ENCODE measurements around the gene C1QC.

The C1QC gene

GRCh38 chr1:22621761-22622160 is 21.7 kb upstream of the C1QC start:
- DNase-seq: no peak

- DNase-seq: no peak
Measured at GRCh38 chr1:22625262-22625925, 18.0 kb upstream of the C1QC start.

- no peak for DNase-seq
Measured at GRCh38 chr1:22626237-22627157, 16.9 kb upstream of the C1QC start.

GRCh38 chr1:22627331-22627730 is 16.1 kb upstream of the C1QC start:
- no peak for DNase-seq

- DNase-seq: no peak
Measured at GRCh38 chr1:22628698-22629444, 14.6 kb upstream of the C1QC start.

- DNase-seq: no peak
Measured at GRCh38 chr1:22629886-22630285, 13.5 kb upstream of the C1QC start.

- DNase-seq: no peak
Measured at GRCh38 chr1:22633697-22634463, 9.6 kb upstream of the C1QC start.

GRCh38 chr1:22635436-22635835 is 8.0 kb upstream of the C1QC start:
- no peak for DNase-seq

GRCh38 chr1:22636353-22636752 is 7.1 kb upstream of the C1QC start, which contains the start of gene C1QA:
Gene C1QA (plus strand): TSS chr1:22636628. CDS start chr1:22637617, 989 bp downstream.
- DNase-seq: no peak

- peak; percentile 30 for DNase-seq
Measured at GRCh38 chr1:22636927-22637326, 6.5 kb upstream of the C1QC start.

- no peak for DNase-seq
Measured at GRCh38 chr1:22637907-22638445, 5.5 kb upstream of the C1QC start.

- no peak for DNase-seq
Measured at GRCh38 chr1:22638476-22639234, 4.8 kb upstream of the C1QC start.

- DNase-seq: no peak
Measured at GRCh38 chr1:22639286-22639685, 4.1 kb upstream of the C1QC start.

- no peak for DNase-seq
Measured at GRCh38 chr1:22641247-22641646, 2.2 kb upstream of the C1QC start.

GRCh38 chr1:22641906-22642636 is 1.4 kb upstream of the C1QC start:
- peak; percentile 74 for DNase-seq

GRCh38 chr1:22643928-22644327 is 495 bp downstream of the C1QC start:
- DNase-seq: no peak

GRCh38 chr1:22645931-22646330 is 2.5 kb downstream of the C1QC start:
- DNase-seq: no peak

- DNase-seq: no peak
Measured at GRCh38 chr1:22646384-22646783, 3.0 kb downstream of the C1QC start.

- no peak for DNase-seq
Measured at GRCh38 chr1:22650089-22650693, 6.8 kb downstream of the C1QC start.
